ENCODE data around the gene WBP4. TPM values are rescaled to one million over a fixed set of nuclear protein-coding genes. Genes with fewer than 3 reads are reported as not detected.

Gene WBP4
- 8.1 and 11.2 TPM in 2 replicates for total RNA-seq

GRCh38 chr13:41061075-41061913 is at the start of gene WBP4:
Gene WBP4, plus strand, starts transcription at chr13:41061509. Its CDS starts 165 bp downstream, at chr13:41061674.

GRCh38 chr13:41019011-41019487 is 42.3 kb upstream of the WBP4 start, which contains the start of gene ELF1:
Gene ELF1, minus strand, starts transcription at chr13:41019316. Its CDS starts 37,262 bp downstream, at chr13:40982054.

GRCh38 chr13:41132512-41133152 is 71.3 kb downstream of the WBP4 start, which contains the start of gene KBTBD6:
Gene KBTBD6, minus strand, starts transcription at chr13:41132802. Its CDS starts 291 bp downstream, at chr13:41132511.

Other genes with a start within 250 kb of the WBP4 start
- gene ELF1, start 42.2 kb upstream of the WBP4 start, total RNA-seq, result 20.2 and 22.5 TPM in 2 replicates
- gene KBTBD6, start 71.3 kb downstream of the WBP4 start, total RNA-seq, result 4.6 and 7.8 TPM in 2 replicates
- 2.7 and 4.3 TPM in 2 replicates for gene KBTBD7, start 133.1 kb downstream of the WBP4 start, total RNA-seq
- gene MTRF1, start 202.1 kb downstream of the WBP4 start, total RNA-seq, result 5.2 and 9.4 TPM in 2 replicates
- gene NAA16, start 249.8 kb downstream of the WBP4 start, total RNA-seq, result 6.2 and 11.5 TPM in 2 replicates